T47D (cell line): Measurements from ENCODE around the gene TAPBP.

Experiments used
- DNase-seq, 2 experiments: peaks; one replicate each; pipeline versions ENCODE4 v3.0.0 to v3.0.0-alpha.2; 2011 to 2012; ENCODE audit warnings: low read depth in 1 of 2, low spot score in 1 of 2
- JUND ChIP-seq: IDR thresholded peaks from 2 replicates; pipeline ENCODE4 v1.6.1; 2012; ENCODE audit warnings: low read depth
- in situ Hi-C: cut with HindIII; loops from 2 replicates; pipeline ENCODE4 v1.10.0; 2016; ENCODE audit warnings: low sequenced_read_pairs, low pct_unique_long_range_greater_than_20kb

The TAPBP gene

GRCh38 chr6:33316603-33317418 lies 2.9 kb upstream of the TAPBP start:
- no peak for DNase-seq
- no peak for TF ChIP-seq JUND
- in situ Hi-C loops, result no loop called here

- no peak for TF ChIP-seq JUND
- in situ Hi-C loops, result no loop called here
- DNase-seq, result no peak
Measured at GRCh38 chr6:33315793-33316602, 2.1 kb upstream of the TAPBP start.

- DNase-seq, result peak; percentile 54 to 90
- in situ Hi-C loops, result no loop called here
- no peak for TF ChIP-seq JUND
Measured at GRCh38 chr6:33314943-33315792, 1.3 kb upstream of the TAPBP start.

- DNase-seq, result peak in 1 of 2 experiments; percentile 78
- TF ChIP-seq JUND, result no peak
- in situ Hi-C loops, result no loop called here
Measured at GRCh38 chr6:33314515-33314942, 651 bp upstream of the TAPBP start.

GRCh38 chr6:33313105-33313708 lies 671 bp downstream of the TAPBP start:
- in situ Hi-C loops, result no loop called here
- no peak for TF ChIP-seq JUND
- peak in 1 of 2 experiments; percentile 27 for DNase-seq

GRCh38 chr6:33312361-33313104 lies 1.3 kb downstream of the TAPBP start:
- in situ Hi-C loops, result no loop called here
- no peak for TF ChIP-seq JUND
- peak; percentile 82 to 89 for DNase-seq

GRCh38 chr6:33306356-33306755 lies 7.5 kb downstream of the TAPBP start:
- no peak for TF ChIP-seq JUND
- no peak for DNase-seq
- in situ Hi-C loops, result no loop called here

- no peak for DNase-seq
- in situ Hi-C loops, result no loop called here
- no peak for TF ChIP-seq JUND
Measured at GRCh38 chr6:33305052-33305451, 8.8 kb downstream of the TAPBP start.

GRCh38 chr6:33304216-33304615 lies 9.7 kb downstream of the TAPBP start:
- DNase-seq, result no peak

GRCh38 chr6:33301877-33302276 lies 12.0 kb downstream of the TAPBP start:
- no peak for TF ChIP-seq JUND
- in situ Hi-C loops, result no loop called here
- DNase-seq, result no peak

More at GRCh38 chr6:33304216-33304615, 9.7 kb downstream of the TAPBP start:
- no peak for TF ChIP-seq JUND
- in situ Hi-C loops, result no loop called here

GRCh38 chr6:33299237-33299944 lies 14.5 kb downstream of the TAPBP start:
- in situ Hi-C loops, result no loop called here
- TF ChIP-seq JUND, result no peak; the same call in none of the 2 replicates
- DNase-seq, result peak; percentile 61 to 95
